NCI-H526 treated with DMSO at 0.1 percent for 48 hours (cell line): ENCODE measurements around the gene RBP2.
"Not testable (repeated sequence)": the region's sequence is repeated elsewhere in the genome, so short reads cannot be mapped to it uniquely, and the experiment has no call there.

Experiments used
- DNase-seq: peaks from one replicate; lab custom pipeline; 2025; lab: John Stamatoyannopoulos, UW

The RBP2 gene

GRCh38 chr3:139441656-139442055 is 34.7 kb downstream of the RBP2 start:
- no peak for DNase-seq

GRCh38 chr3:139440639-139441556 is 35.4 kb downstream of the RBP2 start:
- no peak for DNase-seq

- no peak for DNase-seq
Measured at GRCh38 chr3:139439278-139439677, 37.0 kb downstream of the RBP2 start.

- DNase-seq = no peak
Measured at GRCh38 chr3:139434764-139435307, 41.5 kb downstream of the RBP2 start.

- no peak for DNase-seq
Measured at GRCh38 chr3:139434228-139434627, 42.1 kb downstream of the RBP2 start.

- DNase-seq = no peak
Measured at GRCh38 chr3:139433089-139433488, 43.2 kb downstream of the RBP2 start.

GRCh38 chr3:139430493-139430892 is 45.8 kb downstream of the RBP2 start:
- no peak for DNase-seq

- peak; percentile 74 for DNase-seq
Measured at GRCh38 chr3:139427283-139428060, 48.8 kb downstream of the RBP2 start.

GRCh38 chr3:139425745-139426400 is 50.4 kb downstream of the RBP2 start:
- DNase-seq = no peak

- DNase-seq = no peak
Measured at GRCh38 chr3:139423232-139423631, 53.1 kb downstream of the RBP2 start.

- no peak for DNase-seq
Measured at GRCh38 chr3:139421460-139421859, 54.9 kb downstream of the RBP2 start.

GRCh38 chr3:139421040-139421439 is 55.3 kb downstream of the RBP2 start:
- DNase-seq = no peak

GRCh38 chr3:139418144-139418543 is 58.2 kb downstream of the RBP2 start:
- DNase-seq = no peak

GRCh38 chr3:139416275-139416674 is 60.0 kb downstream of the RBP2 start:
- DNase-seq = no peak

- no peak for DNase-seq
Measured at GRCh38 chr3:139414608-139415224, 61.6 kb downstream of the RBP2 start.

GRCh38 chr3:139412891-139413290 is 63.4 kb downstream of the RBP2 start:
- not testable (repeated sequence) for DNase-seq
